SK-N-SH (cell line): ENCODE measurements around the gene SH3PXD2B. TPM values are rescaled to one million over a fixed set of nuclear protein-coding genes. Genes with fewer than 3 reads are reported as not detected.

Experiments used
- CTCF ChIA-PET: fragments of 300-600, 350-600 bp; formaldehyde crosslinking; extraction: SDS; loops from one replicate; lab custom pipeline; 2021; lab: Yijun Ruan, JAX
- POLR2A ChIA-PET: fragments of 350-600 bp; sonication (Branson Sonifier 250); formaldehyde crosslinking; extraction: SDS; loops from one replicate; lab custom pipeline; 2020; ENCODE audit warnings: antibody characterized with exemption, inconsistent platforms; lab: Yijun Ruan, JAX
- DNase-seq: peaks from one replicate; pipeline ENCODE4 v3.0.0; 2012
- H2AFZ ChIP-seq: fragments of 200-600 bp; sonication (generic); 2 replicates; pipeline ENCODE4 v1.8.1; 2016; ENCODE audit warnings: antibody characterized with exemption, mild to moderate bottlenecking, low read depth
- H3F3A ChIP-seq: fragments of 200-600 bp; sonication (generic); replicated peaks from 2 replicates; pipeline ENCODE3; 2016; ENCODE audit warnings: antibody characterized with exemption, mild to moderate bottlenecking; ENCODE audit not compliant: insufficient read depth
- H3K27ac ChIP-seq, 2 experiments: fragments of 200-500 bp in 1 of 2; fragments of 200-600 bp in 1 of 2; sonication (Bioruptor generic) in 1 of 2; sonication (generic), shearing (Covaris generic) in 1 of 2; 2 replicates each; pipeline versions ENCODE4 v1.5.1 to v1.6.1; 2014 to 2016; ENCODE audit warnings: low read depth in 2 of 2, inconsistent platforms in 1 of 2, low read length in 1 of 2, mild to moderate bottlenecking in 1 of 2, mixed read lengths in 1 of 2
- H3K27me3 ChIP-seq: fragments of 200-600 bp; sonication (generic), shearing (Covaris generic); 2 replicates; pipeline ENCODE4 v1.6.1; 2016; ENCODE audit warnings: mixed run types; ENCODE audit not compliant: insufficient read depth
- H3K36me3 ChIP-seq, 2 experiments: fragments of 200-500 bp in 1 of 2; fragments of 200-600 bp in 1 of 2; sonication (Bioruptor generic) in 1 of 2; sonication (generic) in 1 of 2; replicated peaks in 1 of 2; 2 replicates each; pipeline versions ENCODE3 to v1.5.1; 2014 to 2016; ENCODE audit warnings: low read length in 1 of 2, mild to moderate bottlenecking in 1 of 2; ENCODE audit not compliant: insufficient read depth in 2 of 2, control insufficient read depth in 1 of 2
- H3K4me1 ChIP-seq, 2 experiments: fragments of 200-500 bp in 1 of 2; fragments of 200-600 bp in 1 of 2; sonication (Bioruptor generic) in 1 of 2; sonication (generic), shearing (Covaris generic) in 1 of 2; 2 replicates each; pipeline versions ENCODE4 v1.5.1 to v1.6.1; 2014 to 2016; ENCODE audit warnings: low read depth in 1 of 2, low read length in 1 of 2, mixed run types in 1 of 2; ENCODE audit not compliant: insufficient read depth in 2 of 2, control insufficient read depth in 1 of 2
- H3K4me2 ChIP-seq: fragments of 200-600 bp; sonication (generic), shearing (Covaris generic); 2 replicates; pipeline ENCODE4 v1.6.1; 2017; ENCODE audit warnings: mixed run types
- H3K4me3 ChIP-seq, 2 experiments: fragments of 200-500 bp in 1 of 2; fragments of 200-600 bp in 1 of 2; sonication (Bioruptor generic) in 1 of 2; sonication (generic), shearing (Covaris generic) in 1 of 2; 2 replicates each; pipeline versions ENCODE4 v1.5.1 to v1.8.1; 2014 to 2016; ENCODE audit warnings: low read depth in 2 of 2, inconsistent platforms in 1 of 2, low read length in 1 of 2, mild to moderate bottlenecking in 1 of 2, mixed read lengths in 1 of 2, moderate library complexity in 1 of 2
- H3K79me2 ChIP-seq: fragments of 200-600 bp; sonication (generic); 2 replicates; pipeline ENCODE4 v1.8.1; 2017; ENCODE audit warnings: mild to moderate bottlenecking; ENCODE audit not compliant: insufficient read depth
- H3K9ac ChIP-seq: fragments of 200-600 bp; sonication (generic); 2 replicates; pipeline ENCODE4 v1.6.1; 2017; ENCODE audit warnings: mixed run types
- H3K9me2 ChIP-seq: fragments of 200-600 bp; sonication (generic); 2 replicates; pipeline ENCODE4 v1.6.1; 2017; ENCODE audit warnings: mixed run types
- H3K9me3 ChIP-seq: fragments of 200-600 bp; sonication (generic); 2 replicates; pipeline ENCODE4 v1.6.1; 2017; ENCODE audit warnings: mixed run types, mild to moderate bottlenecking, moderate library complexity
- H4K20me1 ChIP-seq: fragments of 200-600 bp; sonication (generic); 2 replicates; pipeline ENCODE4 v1.6.1; 2017; ENCODE audit warnings: mild to moderate bottlenecking, mixed run types; ENCODE audit not compliant: insufficient read depth
- CTCF ChIP-seq: fragments of 200-600 bp; sonication (generic); IDR thresholded peaks from 2 replicates; pipeline ENCODE4 v1.6.1; 2017; ENCODE audit warnings: antibody characterized with exemption, mild to moderate bottlenecking, moderate library complexity
- EZH2phosphoT487 ChIP-seq: fragments of 200-600 bp; sonication (generic); IDR thresholded peaks from 2 replicates; pipeline ENCODE4 v1.6.1; 2017; ENCODE audit warnings: low read depth, mixed run types, mild to moderate bottlenecking, antibody characterized with exemption, moderate library complexity, borderline replicate concordance
- MXI1 ChIP-seq: IDR thresholded peaks from 2 replicates; pipeline ENCODE4 v1.6.1; 2012; ENCODE audit warnings: mild to moderate bottlenecking, low read depth, low read length, improper control_type of control experiment
- PBX3 ChIP-seq: IDR thresholded peaks from 2 replicates; pipeline ENCODE4; 2012
- SIN3A ChIP-seq: IDR thresholded peaks from 2 replicates; pipeline ENCODE4 v1.6.1; 2012; ENCODE audit warnings: low read depth, mild to moderate bottlenecking, low read length, moderate library complexity, borderline replicate concordance
- TCF12 ChIP-seq: IDR thresholded peaks from 2 replicates; pipeline ENCODE4 v1.4.0; 2012
- USF2 ChIP-seq: fragments of 150-350 bp; IDR thresholded peaks from 2 replicates; pipeline ENCODE4 v1.6.1; 2017; ENCODE audit warnings: antibody characterized with exemption, low read length, low read depth, borderline replicate concordance
- YY1 ChIP-seq: IDR thresholded peaks from 2 replicates; pipeline ENCODE4 v1.4.0; 2012; ENCODE audit warnings: low read depth, mild to moderate bottlenecking
- WGBS: methylation state at CpG from one replicate; pipeline ENCODE4 v1.1.6; 2017; ENCODE audit warnings: low lambda C conversion rate; 5-methylcytosine and 5-hydroxymethylcytosine counted together
- polyA plus RNA-seq, 3 experiments: library from polyadenylated mRNA; depleted of rRNA; stranded (reverse); fragments of >200 nt; gene quantifications; 2 replicates each; pipeline ENCODE4 v1.2.3, GENCODE V29; 2012
- TF ChIP-seq, protein P1 (sequence below): IDR thresholded peaks from 2 replicates; pipeline ENCODE4 v1.6.1; 2012; ENCODE audit warnings: mild to moderate bottlenecking, low read depth, low read length, moderate library complexity

The SH3PXD2B gene
- polyA plus RNA-seq, 1 of the 3 experiments (the other 2 are of a cell fraction) = 15.0 TPM

DNA sequence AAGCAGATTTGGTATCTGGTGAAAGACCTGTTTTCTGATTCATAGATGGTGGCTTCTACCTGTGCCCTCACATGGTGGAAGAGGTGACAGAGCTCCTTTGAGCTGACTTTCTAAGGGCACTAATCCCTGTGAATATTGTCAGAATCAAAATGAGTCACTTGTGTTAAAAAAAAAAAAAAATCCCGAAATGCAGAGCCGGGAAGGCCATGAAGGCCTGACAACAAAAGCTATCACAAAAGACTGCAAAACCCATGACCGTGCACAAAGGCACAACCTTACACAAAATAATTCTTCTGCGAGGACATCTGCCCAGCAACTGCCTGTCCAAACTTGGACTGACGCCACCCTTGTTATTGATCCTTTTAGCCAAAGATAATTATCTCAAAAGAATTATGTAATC lies 151.2 kb downstream of the SH3PXD2B start:
- no peak overlapping the region for H3K4me2 ChIP-seq
- WGBS = 76% methylated on average over 5 of the region's 5 CpGs
- H4K20me1 ChIP-seq = no peaks in the 10 kb centered on the region
- no peak overlapping the region for H3K4me3 ChIP-seq
- POLR2A ChIA-PET = no interaction called here
- H3F3A ChIP-seq = no peaks in the 10 kb centered on the region
- TF ChIP-seq, protein P1, sequence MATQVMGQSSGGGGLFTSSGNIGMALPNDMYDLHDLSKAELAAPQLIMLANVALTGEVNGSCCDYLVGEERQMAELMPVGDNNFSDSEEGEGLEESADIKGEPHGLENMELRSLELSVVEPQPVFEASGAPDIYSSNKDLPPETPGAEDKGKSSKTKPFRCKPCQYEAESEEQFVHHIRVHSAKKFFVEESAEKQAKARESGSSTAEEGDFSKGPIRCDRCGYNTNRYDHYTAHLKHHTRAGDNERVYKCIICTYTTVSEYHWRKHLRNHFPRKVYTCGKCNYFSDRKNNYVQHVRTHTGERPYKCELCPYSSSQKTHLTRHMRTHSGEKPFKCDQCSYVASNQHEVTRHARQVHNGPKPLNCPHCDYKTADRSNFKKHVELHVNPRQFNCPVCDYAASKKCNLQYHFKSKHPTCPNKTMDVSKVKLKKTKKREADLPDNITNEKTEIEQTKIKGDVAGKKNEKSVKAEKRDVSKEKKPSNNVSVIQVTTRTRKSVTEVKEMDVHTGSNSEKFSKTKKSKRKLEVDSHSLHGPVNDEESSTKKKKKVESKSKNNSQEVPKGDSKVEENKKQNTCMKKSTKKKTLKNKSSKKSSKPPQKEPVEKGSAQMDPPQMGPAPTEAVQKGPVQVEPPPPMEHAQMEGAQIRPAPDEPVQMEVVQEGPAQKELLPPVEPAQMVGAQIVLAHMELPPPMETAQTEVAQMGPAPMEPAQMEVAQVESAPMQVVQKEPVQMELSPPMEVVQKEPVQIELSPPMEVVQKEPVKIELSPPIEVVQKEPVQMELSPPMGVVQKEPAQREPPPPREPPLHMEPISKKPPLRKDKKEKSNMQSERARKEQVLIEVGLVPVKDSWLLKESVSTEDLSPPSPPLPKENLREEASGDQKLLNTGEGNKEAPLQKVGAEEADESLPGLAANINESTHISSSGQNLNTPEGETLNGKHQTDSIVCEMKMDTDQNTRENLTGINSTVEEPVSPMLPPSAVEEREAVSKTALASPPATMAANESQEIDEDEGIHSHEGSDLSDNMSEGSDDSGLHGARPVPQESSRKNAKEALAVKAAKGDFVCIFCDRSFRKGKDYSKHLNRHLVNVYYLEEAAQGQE = no peak
- TF ChIP-seq CTCF (no peak), USF2 (no peak), EZH2phosphoT487 (no peak), TCF12 (no peak), SIN3A (no peak)
- no peak overlapping the region for H2AFZ ChIP-seq
- H3K79me2 ChIP-seq = no peaks in the 10 kb centered on the region
- no peak overlapping the region for H3K27ac ChIP-seq
- H3K9ac ChIP-seq = no peak overlapping the region
- no peaks in the 10 kb centered on the region; the same call in 1 of the 2 replicates for H3K9me3 ChIP-seq
- H3K27me3 ChIP-seq = no peaks in the 10 kb centered on the region
- no peaks in the 10 kb centered on the region for H3K4me1 ChIP-seq
- no peak for DNase-seq
- H3K9me2 ChIP-seq = no peaks in the 10 kb centered on the region
- H3K36me3 ChIP-seq = no peaks in the 10 kb centered on the region
- CTCF ChIA-PET = interaction anchor here (1.0 to 2.8 kb wide), 5 partner anchors 10 to 244 kb away, joined by 3 to 12 read pairs (median 3); partner anchors contain the start of gene STK10

- Histone ChIP-seq H2AFZ (no peak overlapping the region), H3K27ac (no peak overlapping the region), H3K9me2 (no peaks in the 10 kb centered on the region), H3K36me3 (no peaks in the 10 kb centered on the region), H3K27me3 (no peaks in the 10 kb centered on the region), H3K4me3 (no peak overlapping the region), H3K79me2 (no peaks in the 10 kb centered on the region), H3K4me1 (no peaks in the 10 kb centered on the region), H3K9ac (no peak overlapping the region), H4K20me1 (no peaks in the 10 kb centered on the region), H3K4me2 (no peak overlapping the region), H3F3A (no peaks in the 10 kb centered on the region), H3K9me3 (no peaks in the 10 kb centered on the region; the same call in 1 of the 2 replicates)
- ChIA-PET POLR2A (no interaction called here), CTCF (interaction anchor here (0.6 to 2.1 kb wide), 6 partner anchors 9 to 149 kb away, joined by 3 to 12 read pairs (median 4); no protein-coding TSS in a partner anchor)
- no peak for TF ChIP-seq MXI1
- no peak for TF ChIP-seq USF2
- no peak for TF ChIP-seq YY1
- no peak for TF ChIP-seq PBX3
- no peak for DNase-seq
- 76% methylated on average over 9 of the region's 9 CpGs for WGBS
Observed at GRCh38 chr5:172302047-172302710, 152.1 kb downstream of the SH3PXD2B start.
